ENCODE results near the gene BRD9. TPM values are rescaled to one million over a fixed set of nuclear protein-coding genes. Genes with fewer than 3 reads are reported as not detected.

The BRD9 gene
- total and polyA plus RNA-seq, 2 donors (not counting 3 experiments of a cell fraction or from before 2014, with no cell fraction given) = 17.6 to 67.6 TPM

DNA sequence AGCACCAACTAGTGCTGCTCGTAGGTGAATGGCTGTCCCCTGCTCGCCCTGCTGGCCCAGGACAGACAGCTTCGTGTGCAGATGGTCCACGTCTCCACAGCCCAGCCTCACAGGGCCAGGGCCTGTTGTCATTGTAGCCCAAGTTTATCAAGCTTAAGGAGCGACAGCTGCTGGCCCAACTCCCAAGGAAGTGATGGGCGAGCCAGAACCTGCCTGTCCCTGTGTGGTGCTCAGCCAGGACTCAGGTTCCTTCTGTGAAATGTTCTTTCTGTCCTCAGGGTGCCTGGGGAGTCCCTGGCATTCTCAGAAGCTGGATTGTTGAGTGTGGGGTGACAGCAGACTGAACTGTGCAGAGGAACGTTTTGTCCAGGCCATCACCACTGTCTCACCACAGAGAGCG is 16.5 kb upstream of the BRD9 start:
- intact Hi-C loops (cut with micrococcal nuclease) = no loop called here
- no peaks in the 10 kb centered on the region for H3K27me3 ChIP-seq (ENCODE audit: control insufficient read depth in 2 of 2, insufficient read depth in 2 of 2, low read length in 2 of 2)
- H3K79me2 ChIP-seq (ENCODE audit: control insufficient read depth, insufficient read depth, low read length) = no peaks in the 10 kb centered on the region
- FAIRE-seq = no peak
- peaks cover 4% of the 10 kb centered on the region for H3K4me1 ChIP-seq (ENCODE audit: control insufficient read depth, extremely low read depth, insufficient read depth, low read length)
- no peaks in the 10 kb centered on the region for H3K9me1 ChIP-seq (replicated peaks; ENCODE audit: control insufficient read depth, extremely low read depth, insufficient read depth, low read length)
- peaks cover 3 to 5% of the 10 kb centered on the region in 2 experiments for H3K36me3 ChIP-seq (ENCODE audit: control insufficient read depth in 2 of 2, extremely low read depth in 1 of 2, insufficient read depth in 2 of 2, low read length in 2 of 2)
- no TSS peak for BruUV-seq (replicated peaks)
- H4K20me1 ChIP-seq (replicated peaks; ENCODE audit: control insufficient read depth, extremely low read depth, insufficient read depth, low read length) = no peaks in the 10 kb centered on the region
- H3K9ac ChIP-seq (replicated peaks; ENCODE audit: extremely low read depth, insufficient read depth, low read length) = no peak overlapping the region
- no peak overlapping the region for H3K27ac ChIP-seq (ENCODE audit: insufficient read depth, low read depth, low read length)
- no peak overlapping the region for H3K4me2 ChIP-seq (ENCODE audit: insufficient read depth, low read length)
- ChIA-PET CTCF (no interaction called here), POLR2A (no interaction called here)
- no peak overlapping the region for H3K4me3 ChIP-seq (replicated peaks in 1 of 3; ENCODE audit: insufficient read depth in 1 of 3, low read depth in 1 of 3, low read length in 3 of 3)
- no peak for DNase-seq (ENCODE audit: low read depth, low spot score)
- H3K9me3 ChIP-seq (replicated peaks; ENCODE audit: control insufficient read depth, insufficient read depth, low read length) = no peaks in the 10 kb centered on the region
- dilution Hi-C loops (cut with MboI; ENCODE audit: extremely low pct_ligation_motif_present, low sequenced_read_pairs) = no loop called here
- TF ChIP-seq, protein P1, sequence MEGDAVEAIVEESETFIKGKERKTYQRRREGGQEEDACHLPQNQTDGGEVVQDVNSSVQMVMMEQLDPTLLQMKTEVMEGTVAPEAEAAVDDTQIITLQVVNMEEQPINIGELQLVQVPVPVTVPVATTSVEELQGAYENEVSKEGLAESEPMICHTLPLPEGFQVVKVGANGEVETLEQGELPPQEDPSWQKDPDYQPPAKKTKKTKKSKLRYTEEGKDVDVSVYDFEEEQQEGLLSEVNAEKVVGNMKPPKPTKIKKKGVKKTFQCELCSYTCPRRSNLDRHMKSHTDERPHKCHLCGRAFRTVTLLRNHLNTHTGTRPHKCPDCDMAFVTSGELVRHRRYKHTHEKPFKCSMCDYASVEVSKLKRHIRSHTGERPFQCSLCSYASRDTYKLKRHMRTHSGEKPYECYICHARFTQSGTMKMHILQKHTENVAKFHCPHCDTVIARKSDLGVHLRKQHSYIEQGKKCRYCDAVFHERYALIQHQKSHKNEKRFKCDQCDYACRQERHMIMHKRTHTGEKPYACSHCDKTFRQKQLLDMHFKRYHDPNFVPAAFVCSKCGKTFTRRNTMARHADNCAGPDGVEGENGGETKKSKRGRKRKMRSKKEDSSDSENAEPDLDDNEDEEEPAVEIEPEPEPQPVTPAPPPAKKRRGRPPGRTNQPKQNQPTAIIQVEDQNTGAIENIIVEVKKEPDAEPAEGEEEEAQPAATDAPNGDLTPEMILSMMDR (IDR thresholded peaks at IDR 0.05; ENCODE audit: extremely low read depth in 1 of 2, insufficient read depth in 1 of 2, low read depth in 1 of 2, low read length in 2 of 2) = no peak
- TF ChIP-seq JUN (IDR thresholded peaks at IDR 0.05; ENCODE audit: borderline replicate concordance, insufficient read depth, insufficient read length, low read depth) = no peak
- H2AFZ ChIP-seq (ENCODE audit: low read depth, low read length) = no peak overlapping the region

DNA sequence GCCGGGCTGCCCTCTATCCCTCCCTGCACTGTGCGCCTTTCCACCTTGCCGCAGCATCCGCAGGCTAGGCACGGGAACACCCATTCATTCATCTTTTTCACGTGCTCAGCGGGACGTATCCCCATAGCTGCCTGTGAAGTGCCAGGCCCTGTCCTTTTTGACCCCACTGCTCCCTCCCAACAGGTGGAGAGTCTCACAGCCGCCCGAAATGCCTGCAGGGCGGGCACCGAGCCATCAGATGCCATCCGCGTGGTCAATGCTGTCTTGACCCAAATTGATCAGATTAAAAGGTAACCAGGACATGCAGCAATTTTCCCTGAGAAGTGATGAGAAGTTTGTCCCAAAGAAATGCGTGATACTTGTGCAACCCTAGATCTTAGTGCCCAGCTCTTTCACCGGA is 15.6 kb upstream of the BRD9 start:
- ChIA-PET POLR2A (no interaction called here), CTCF (no interaction called here)
- no peak overlapping the region for H3K4me2 ChIP-seq (ENCODE audit: insufficient read depth, low read length)
- H3K36me3 ChIP-seq (ENCODE audit: control insufficient read depth in 2 of 2, extremely low read depth in 1 of 2, insufficient read depth in 2 of 2, low read length in 2 of 2) = peaks cover 2 to 3% of the 10 kb centered on the region in 2 experiments
- intact Hi-C loops (cut with micrococcal nuclease) (no loop called here), dilution Hi-C loops (cut with MboI; ENCODE audit: extremely low pct_ligation_motif_present, low sequenced_read_pairs) (no loop called here)
- no peak overlapping the region for H2AFZ ChIP-seq (ENCODE audit: low read depth, low read length)
- H3K27ac ChIP-seq (ENCODE audit: insufficient read depth, low read depth, low read length) = no peak overlapping the region
- H3K27me3 ChIP-seq (ENCODE audit: control insufficient read depth in 2 of 2, insufficient read depth in 2 of 2, low read length in 2 of 2) = no peaks in the 10 kb centered on the region
- TF ChIP-seq EZH2 (IDR thresholded peaks at IDR 0.05; ENCODE audit: borderline replicate concordance, low read depth, low read length, severe bottlenecking) (no peak), POLR2A (IDR thresholded peaks at IDR 0.05; ENCODE audit: low read depth, low read length) (no peak), GATA2 (IDR thresholded peaks at IDR 0.05; ENCODE audit: insufficient read depth, insufficient read length, low read depth, low read length) (no peak), POLR2AphosphoS5 (IDR thresholded peaks at IDR 0.05; ENCODE audit: insufficient read depth, low read depth, low read length) (no peak)
- no peak for DNase-seq (ENCODE audit: low read depth, low spot score)
- H3K9me1 ChIP-seq (replicated peaks; ENCODE audit: control insufficient read depth, extremely low read depth, insufficient read depth, low read length) = no peaks in the 10 kb centered on the region
- H3K4me1 ChIP-seq (ENCODE audit: control insufficient read depth, extremely low read depth, insufficient read depth, low read length) = peaks cover 4% of the 10 kb centered on the region
- no peaks in the 10 kb centered on the region for H4K20me1 ChIP-seq (replicated peaks; ENCODE audit: control insufficient read depth, extremely low read depth, insufficient read depth, low read length)
- no TSS peak for BruUV-seq (replicated peaks)
- no peak for FAIRE-seq
- H3K9me3 ChIP-seq (replicated peaks; ENCODE audit: control insufficient read depth, insufficient read depth, low read length) = no peaks in the 10 kb centered on the region
- H3K4me3 ChIP-seq (replicated peaks in 1 of 3; ENCODE audit: insufficient read depth in 1 of 3, low read depth in 1 of 3, low read length in 3 of 3) = no peak overlapping the region
- H3K79me2 ChIP-seq (ENCODE audit: control insufficient read depth, insufficient read depth, low read length) = peaks cover 2% of the 10 kb centered on the region
- H3K9ac ChIP-seq (replicated peaks; ENCODE audit: extremely low read depth, insufficient read depth, low read length) = no peak overlapping the region

All from endothelial cell of umbilical vein (primary cell).